SIG-M5 treated with dmso at 0.1 percent for 504 hours (cell line): Measurements from ENCODE around the gene NTNG1.
A peak's percentile ranks its signal among the peaks of the same experiment; 100 is the strongest.
"Not testable (repeated sequence)": the region's sequence is repeated elsewhere in the genome, so short reads cannot be mapped to it uniquely, and the experiment has no call there.

Experiments used
- DNase-seq: peaks from one replicate; lab custom pipeline; 2025; ENCODE audit not compliant: unreplicated experiment; lab: John Stamatoyannopoulos, UW

The NTNG1 gene

DNA sequence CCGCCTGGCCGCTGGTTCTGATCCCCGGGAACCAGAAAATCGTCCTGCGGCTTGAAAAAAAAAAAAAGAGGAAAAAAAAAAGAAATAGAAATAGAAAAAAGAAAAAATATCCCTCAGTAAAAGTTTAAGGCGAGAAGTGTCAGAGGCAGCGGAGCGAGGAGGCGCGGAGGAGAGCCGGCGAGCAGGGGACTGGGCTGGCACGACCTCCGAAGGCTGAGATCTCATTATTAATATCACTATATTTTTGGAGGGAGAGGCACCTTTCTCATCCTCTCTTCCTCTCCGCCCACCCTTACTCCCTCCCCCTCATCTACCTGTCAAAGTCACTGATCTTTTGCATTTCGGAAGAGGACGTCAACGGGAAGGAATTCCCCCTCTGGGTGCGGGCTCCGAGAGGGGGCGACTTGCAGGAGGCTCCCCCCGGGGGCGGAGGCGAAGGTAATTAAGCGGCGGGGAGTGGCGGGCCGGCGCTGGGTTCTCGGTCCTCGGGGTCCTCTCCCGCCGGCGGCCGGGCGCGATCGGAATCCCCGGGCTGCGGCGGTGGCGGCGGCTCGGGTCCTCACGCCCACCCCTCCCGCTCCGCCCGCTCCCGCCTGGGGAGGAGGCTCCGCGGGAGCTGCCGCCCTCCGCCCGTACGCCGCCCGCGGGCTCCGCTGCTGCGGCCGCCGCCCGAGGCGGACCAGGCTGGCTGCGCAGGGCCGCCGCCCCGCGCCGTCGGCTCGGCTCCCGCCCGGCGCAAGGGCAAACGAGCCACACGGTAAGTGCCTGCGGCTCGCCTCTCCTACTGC, at the start of gene NTNG1:
Gene NTNG1 (plus strand): TSS at position 337 of the 788 bp plus-strand sequence.
- peak; percentile 41 for DNase-seq

- DNase-seq, result no peak
These were observed 49.4 kb upstream of the NTNG1 start for GRCh38 chr1:107091418-107091817.

- not testable (repeated sequence) for DNase-seq
These were observed 47.4 kb upstream of the NTNG1 start for GRCh38 chr1:107093395-107093794.

- DNase-seq, result no peak
These were observed 45.2 kb upstream of the NTNG1 start for GRCh38 chr1:107095647-107096046.

GRCh38 chr1:107096690-107097089, 44.1 kb upstream of the NTNG1 start:
- no peak for DNase-seq

GRCh38 chr1:107098961-107099360, 41.9 kb upstream of the NTNG1 start:
- DNase-seq, result no peak

DNA sequence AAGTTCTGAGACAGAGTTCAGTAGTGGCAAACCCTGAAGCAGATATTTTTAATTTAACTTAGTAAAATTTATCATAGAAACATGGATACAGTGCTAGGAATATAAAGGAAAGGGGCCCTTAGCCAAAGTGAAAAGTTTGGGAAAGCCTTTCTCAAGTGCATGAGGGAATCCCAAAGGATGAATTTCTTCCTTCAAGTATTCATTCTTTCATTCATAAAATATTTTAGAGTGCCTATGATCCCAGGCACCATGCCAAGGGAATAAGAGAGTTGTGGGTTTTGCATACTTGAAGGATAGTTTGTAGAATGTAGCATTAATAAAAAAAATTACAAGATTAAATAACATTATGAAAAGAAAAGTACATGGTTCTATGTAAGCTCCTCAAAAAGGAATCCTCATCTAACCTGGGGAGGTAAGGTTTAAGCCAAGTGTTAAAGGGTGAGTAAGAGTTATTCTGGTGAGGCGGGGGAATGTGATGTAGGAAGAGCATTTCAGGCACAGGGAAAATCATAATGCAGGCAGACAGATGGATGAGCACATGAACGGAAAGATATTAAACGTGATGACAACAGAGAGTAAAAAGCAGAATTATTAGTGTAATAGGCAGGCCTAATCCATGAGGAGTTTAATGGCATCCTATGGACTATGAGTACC, 40.4 kb upstream of the NTNG1 start:
- DNase-seq, result no peak

DNA sequence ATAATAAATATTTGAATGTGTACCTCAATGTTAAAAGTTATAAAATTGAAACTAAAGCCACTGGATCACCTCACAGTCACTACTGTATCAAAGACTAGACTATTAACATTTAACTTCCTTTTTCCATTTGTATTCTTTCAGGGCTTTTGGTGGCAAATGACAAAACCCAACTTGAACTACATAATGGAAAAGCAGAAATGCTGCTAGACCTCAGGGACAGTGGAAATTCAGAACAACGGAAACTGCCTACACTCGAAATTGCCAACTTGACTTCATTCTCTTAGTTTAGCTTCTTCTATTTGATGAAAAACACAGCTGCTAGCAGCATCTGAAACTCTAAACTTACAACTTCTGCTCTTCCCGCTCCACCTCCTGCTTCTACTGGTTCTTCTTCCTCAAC, 34.9 kb upstream of the NTNG1 start:
- no peak for DNase-seq

- DNase-seq, result no peak
These were observed 30.5 kb upstream of the NTNG1 start for GRCh38 chr1:107110326-107110725.

DNA sequence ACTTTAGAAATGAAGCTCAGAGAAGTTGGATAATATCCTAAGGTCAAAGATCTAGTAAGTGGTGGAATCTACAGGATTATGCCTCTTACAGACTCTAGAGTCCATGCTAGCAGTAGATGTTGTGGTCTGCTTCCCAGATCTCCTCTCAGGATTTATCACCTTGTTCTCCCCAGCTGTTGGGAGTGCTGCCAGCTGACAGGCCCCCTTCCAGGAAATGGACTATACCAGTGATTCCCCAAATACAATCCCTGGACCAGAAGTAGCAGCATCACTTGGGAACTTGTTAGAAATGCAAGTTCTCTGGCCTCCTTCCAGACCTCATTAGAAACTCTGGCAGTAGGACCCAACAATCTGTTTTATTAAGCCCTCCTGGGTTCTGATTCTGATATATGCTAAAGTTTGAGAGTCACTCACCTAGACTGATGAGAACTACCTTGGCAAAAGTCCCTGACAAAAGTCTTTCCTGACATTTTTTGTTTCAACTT, 24.5 kb upstream of the NTNG1 start:
- no peak for DNase-seq

- DNase-seq, result no peak
These were observed 18.6 kb upstream of the NTNG1 start for GRCh38 chr1:107122225-107122624.

- DNase-seq, result no peak
These were observed 17.1 kb upstream of the NTNG1 start for GRCh38 chr1:107123741-107124140.

DNA sequence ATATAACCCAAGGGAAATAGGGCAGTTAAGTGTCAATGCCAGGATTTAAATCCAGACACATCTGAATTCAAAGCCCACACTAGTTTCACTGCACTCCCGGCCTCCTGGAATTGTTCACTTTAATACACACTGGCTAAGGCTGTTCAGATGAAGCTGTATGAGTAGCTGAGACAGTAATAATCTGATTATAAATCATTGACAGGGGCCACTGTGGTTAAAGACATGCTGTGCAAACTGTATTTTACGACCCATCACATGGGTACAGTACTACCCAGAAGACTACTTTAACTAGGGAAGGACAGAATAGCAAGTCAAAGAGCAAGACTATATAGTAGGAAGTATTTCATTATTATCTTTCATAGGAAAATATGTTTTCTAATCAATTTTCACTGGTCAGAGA, 16.1 kb upstream of the NTNG1 start:
- DNase-seq, result no peak

GRCh38 chr1:107132195-107132594, 8.6 kb upstream of the NTNG1 start:
- DNase-seq, result no peak

DNA sequence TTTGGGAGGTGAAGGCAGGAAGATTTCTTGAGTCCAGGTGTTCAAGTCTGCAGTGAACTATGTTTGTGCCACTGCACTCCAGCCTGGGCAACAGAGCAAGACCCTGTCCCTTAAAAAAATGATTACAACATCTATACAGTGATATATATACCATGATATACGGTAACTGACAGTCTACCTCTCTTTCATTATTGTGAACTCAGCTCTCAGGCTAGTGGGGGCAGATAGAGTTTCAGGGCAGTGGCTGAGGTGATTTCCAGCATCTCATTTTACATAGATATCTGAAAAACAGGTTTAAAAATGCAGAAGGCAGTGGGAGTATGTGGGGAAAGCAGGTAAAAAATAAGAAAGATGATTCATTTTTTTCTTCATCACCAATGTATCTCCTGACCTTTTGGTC, 8.1 kb upstream of the NTNG1 start:
- no peak for DNase-seq

DNA sequence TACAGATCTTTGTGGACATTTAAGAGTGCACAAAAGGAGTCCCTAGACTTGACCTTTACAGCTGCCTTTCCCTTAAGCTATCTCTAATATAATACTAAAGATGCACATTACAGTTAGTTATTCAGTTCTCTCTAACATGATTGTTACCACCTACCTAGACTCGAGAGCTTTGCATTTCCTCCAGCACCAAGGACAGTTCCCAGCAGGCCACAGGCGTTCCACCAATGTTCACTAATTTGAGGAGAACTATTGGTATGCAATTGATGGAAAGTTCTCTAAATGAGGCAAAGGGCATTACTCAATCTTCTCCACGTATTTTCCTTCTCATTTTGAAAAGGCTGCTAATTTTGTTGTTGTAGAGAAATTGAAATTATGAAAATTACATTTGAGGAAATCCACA, 5.4 kb upstream of the NTNG1 start:
- peak; percentile 68 for DNase-seq

- peak; percentile 44 for DNase-seq
These were observed 2.7 kb upstream of the NTNG1 start for GRCh38 chr1:107138166-107138565.

GRCh38 chr1:107138767-107139445, 1.9 kb upstream of the NTNG1 start:
- no peak for DNase-seq

- no peak for DNase-seq
These were observed 771 bp upstream of the NTNG1 start for GRCh38 chr1:107139833-107140702.

DNA sequence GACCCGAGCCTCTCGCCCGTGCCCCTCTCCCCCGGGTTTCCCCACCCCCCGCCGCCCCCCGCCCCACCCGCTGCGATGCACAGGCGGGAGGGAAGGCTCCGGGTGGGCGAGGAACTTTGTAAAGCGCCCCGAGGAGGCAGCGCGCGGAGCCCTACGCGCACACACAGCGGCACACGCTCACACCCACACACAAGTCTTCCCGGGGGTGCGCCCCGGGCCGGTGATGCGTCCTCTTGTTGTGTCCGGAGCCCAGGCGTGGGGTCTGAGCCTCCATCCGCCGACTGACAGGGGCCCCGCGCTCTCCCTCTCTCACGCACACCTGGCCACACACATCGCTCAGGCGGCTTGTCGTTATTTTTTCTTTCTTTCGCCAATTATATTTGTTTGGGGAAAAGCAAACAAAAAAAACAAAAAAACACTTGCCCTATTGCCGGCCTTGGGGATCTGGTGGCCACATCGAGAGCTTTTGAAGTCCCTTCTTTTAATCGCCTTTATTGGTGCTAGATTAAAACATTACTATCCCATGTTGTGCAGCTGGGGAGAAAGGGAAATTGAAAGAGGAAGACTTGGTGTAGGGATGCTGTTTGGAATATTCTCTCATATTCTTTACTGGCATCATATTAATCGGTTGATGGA, 770 bp downstream of the NTNG1 start:
- DNase-seq, result peak; percentile 77
